Adipocyte (in vitro differentiated cells): ENCODE data around the gene MOB3B.

Source experiments
- DNase-seq: peaks from one replicate; pipeline ENCODE4 v3.0.0-alpha.2; 2015; ENCODE audit warnings: low read depth
- H3K27me3 ChIP-seq: replicated peaks from 2 replicates; pipeline ENCODE4 v1.7.0; 2013; ENCODE audit warnings: mild to moderate bottlenecking, low read length, moderate library complexity; ENCODE audit not compliant: control insufficient read depth, insufficient read depth
- H3K36me3 ChIP-seq: 2 replicates; pipeline ENCODE4 v1.7.0; 2013; ENCODE audit warnings: low read length, mild to moderate bottlenecking, moderate library complexity; ENCODE audit not compliant: control insufficient read depth, insufficient read depth, severe bottlenecking
- H3K4me1 ChIP-seq: 2 replicates; pipeline ENCODE4 v1.7.0; 2013; ENCODE audit warnings: mild to moderate bottlenecking, low read length, moderate library complexity; ENCODE audit not compliant: control insufficient read depth, insufficient read depth
- H3K4me3 ChIP-seq: 2 replicates; pipeline ENCODE4 v1.7.0; 2013; ENCODE audit warnings: mild to moderate bottlenecking, low read length, moderate library complexity
- H3K9ac ChIP-seq: 2 replicates; pipeline ENCODE4 v1.7.0; 2013; ENCODE audit warnings: mild to moderate bottlenecking, low read length, moderate library complexity
- H3K9me3 ChIP-seq: 2 replicates; pipeline ENCODE4 v1.7.0; 2013; ENCODE audit warnings: mild to moderate bottlenecking, low read length, moderate library complexity; ENCODE audit not compliant: control insufficient read depth

MOB3B gene

DNA sequence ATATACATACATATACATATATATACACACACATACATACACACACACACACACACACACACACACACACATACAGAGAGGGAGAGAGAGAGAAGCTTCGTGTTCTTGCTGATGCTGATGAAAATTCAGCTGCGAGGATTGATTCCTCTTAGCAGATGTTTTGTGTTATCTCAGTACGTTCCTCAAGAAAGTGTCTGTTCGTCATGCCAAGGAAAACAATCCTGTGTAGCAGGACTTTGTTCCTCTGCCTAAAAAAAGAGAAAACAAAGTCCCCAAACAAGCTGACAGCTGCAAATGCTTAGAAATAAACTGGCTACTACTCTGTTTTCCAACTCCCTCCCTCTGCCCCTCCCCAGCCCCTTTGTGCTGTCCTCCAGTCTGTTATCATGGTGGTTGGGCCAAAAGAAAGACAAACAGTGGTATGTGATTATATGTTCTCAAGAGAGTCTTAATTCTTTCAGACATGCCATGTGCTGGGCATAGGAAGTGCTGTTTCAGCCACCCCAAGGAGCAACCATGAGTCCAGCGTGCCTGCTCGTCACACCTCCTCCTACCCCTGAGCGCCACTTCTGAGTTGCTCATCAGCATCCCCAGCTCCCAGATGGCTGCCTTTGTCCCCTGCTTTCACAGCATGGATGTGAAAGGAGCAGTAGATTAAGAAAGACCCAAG is 161.2 kb downstream of the MOB3B start:
- peak; percentile 50 for DNase-seq
- Histone ChIP-seq H3K4me3 (no peak overlapping the region), H3K4me1 (peaks cover 22% of the 10 kb centered on the region), H3K36me3 (no peaks in the 10 kb centered on the region), H3K27me3 (peaks cover 37% of the 10 kb centered on the region), H3K9ac (no peak overlapping the region), H3K9me3 (no peaks in the 10 kb centered on the region)

DNA sequence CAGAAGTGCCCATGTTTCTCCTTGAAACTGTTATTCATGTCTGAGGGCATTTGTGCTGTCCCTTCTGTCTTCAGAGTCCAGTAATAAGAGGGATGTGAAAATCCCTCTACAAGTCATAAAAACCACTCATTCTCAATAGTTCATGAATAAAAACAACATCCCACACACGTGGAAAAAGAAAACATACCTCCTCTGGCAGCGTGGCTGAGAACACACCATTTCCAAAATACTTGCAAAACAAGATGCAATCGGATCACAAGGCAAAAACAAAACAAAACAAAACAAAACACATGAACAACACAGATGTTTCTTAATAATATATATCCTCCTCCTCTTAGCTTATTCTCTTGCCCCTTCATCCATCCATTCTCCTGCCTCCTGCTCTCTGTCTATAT is 161.7 kb downstream of the MOB3B start:
- H3K4me1 ChIP-seq = peaks cover 22% of the 10 kb centered on the region
- peaks cover 37% of the 10 kb centered on the region for H3K27me3 ChIP-seq
- no peak for DNase-seq
- H3K9ac ChIP-seq = no peak overlapping the region
- no peak overlapping the region for H3K4me3 ChIP-seq
- H3K9me3 ChIP-seq = no peaks in the 10 kb centered on the region
- no peaks in the 10 kb centered on the region for H3K36me3 ChIP-seq

GRCh38 chr9:27367175-27367798 is 162.3 kb downstream of the MOB3B start:
- H3K36me3 ChIP-seq = no peaks in the 10 kb centered on the region
- no peak overlapping the region for H3K9ac ChIP-seq
- no peaks in the 10 kb centered on the region for H3K9me3 ChIP-seq
- H3K4me1 ChIP-seq = peaks cover 22% of the 10 kb centered on the region
- DNase-seq = no peak
- H3K4me3 ChIP-seq = no peak overlapping the region
- H3K27me3 ChIP-seq = peaks cover 37% of the 10 kb centered on the region

- peaks cover 22% of the 10 kb centered on the region for H3K4me1 ChIP-seq
- H3K36me3 ChIP-seq = no peaks in the 10 kb centered on the region
- no peak overlapping the region for H3K4me3 ChIP-seq
- no peak for DNase-seq
- H3K27me3 ChIP-seq = peaks cover 29% of the 10 kb centered on the region
- H3K9ac ChIP-seq = no peak overlapping the region
- no peaks in the 10 kb centered on the region for H3K9me3 ChIP-seq
Measured at GRCh38 chr9:27365707-27366376, 163.8 kb downstream of the MOB3B start.

DNA sequence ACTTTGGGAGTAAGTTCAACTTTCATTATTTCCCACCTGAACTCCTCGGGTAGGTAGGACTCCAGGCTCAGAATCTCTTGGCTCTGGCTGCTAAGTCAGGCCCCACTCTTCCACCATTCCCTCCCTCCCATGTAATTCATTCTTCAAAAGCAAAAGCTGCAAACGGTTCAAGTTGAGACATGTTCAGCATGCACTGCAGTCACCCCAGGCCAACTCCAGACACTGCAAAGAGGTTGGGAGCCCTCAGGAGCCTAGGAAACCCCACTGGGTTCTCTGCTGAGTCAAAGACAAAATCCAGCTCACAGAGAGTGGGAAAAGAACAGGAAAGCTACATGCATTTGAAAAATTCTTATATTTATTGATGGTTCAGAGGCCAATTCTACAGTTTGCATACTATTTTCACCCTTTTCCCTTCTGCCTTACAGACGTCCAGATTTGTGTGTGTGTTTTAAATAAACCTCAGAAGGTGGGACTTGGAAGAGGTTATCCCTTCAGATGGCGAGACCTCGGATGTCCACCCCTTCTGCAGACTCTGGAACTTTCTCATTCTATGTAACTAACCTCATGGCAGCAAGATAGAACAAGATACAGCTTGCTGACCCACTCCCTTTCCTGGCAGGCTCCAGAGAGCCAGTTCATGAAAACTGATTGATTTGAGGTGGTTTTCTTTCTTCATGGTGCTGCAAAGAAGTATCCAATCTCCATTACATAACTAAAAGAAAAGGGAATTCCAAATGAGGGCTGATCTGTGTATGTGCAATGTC is 167.0 kb downstream of the MOB3B start:
- H3K27me3 ChIP-seq = peaks cover 18% of the 10 kb centered on the region
- H3K4me1 ChIP-seq = peaks cover 7% of the 10 kb centered on the region

GRCh38 chr9:27361492-27361891 is 168.1 kb downstream of the MOB3B start:
- Histone ChIP-seq H3K4me1 (no peaks in the 10 kb centered on the region), H3K4me3 (no peak overlapping the region), H3K9me3 (no peaks in the 10 kb centered on the region), H3K9ac (no peak overlapping the region), H3K36me3 (no peaks in the 10 kb centered on the region), H3K27me3 (peaks cover 11% of the 10 kb centered on the region)
- DNase-seq = no peak

More for the DNA sequence above, 167.0 kb downstream of the MOB3B start:
- no peak for DNase-seq
- Histone ChIP-seq H3K4me3 (no peak overlapping the region), H3K36me3 (no peaks in the 10 kb centered on the region), H3K9ac (no peak overlapping the region), H3K9me3 (no peaks in the 10 kb centered on the region)

DNA sequence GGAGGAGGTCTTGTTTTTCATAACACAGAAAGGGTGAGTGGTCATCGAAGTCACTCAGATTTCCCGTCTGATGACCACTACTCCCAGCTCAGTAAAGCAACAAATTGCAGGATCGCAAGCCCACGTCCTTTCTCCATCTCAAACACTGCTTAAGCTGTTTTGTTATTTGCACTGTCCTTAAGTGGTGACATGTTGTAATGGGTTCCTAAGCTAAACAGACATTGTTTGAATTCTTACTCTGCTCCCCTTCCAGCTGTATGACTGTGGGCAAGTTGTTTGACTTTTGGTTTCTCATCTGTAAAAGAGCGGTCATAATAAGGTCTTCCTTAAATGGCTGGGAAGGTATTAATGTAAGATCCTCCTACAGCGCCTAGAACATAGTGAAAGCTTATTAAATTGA is 169.9 kb downstream of the MOB3B start:
- H3K4me1 ChIP-seq = peaks cover 5% of the 10 kb centered on the region
- H3K9me3 ChIP-seq = no peaks in the 10 kb centered on the region
- H3K36me3 ChIP-seq = no peaks in the 10 kb centered on the region
- H3K4me3 ChIP-seq = no peak overlapping the region
- H3K9ac ChIP-seq = no peak overlapping the region
- H3K27me3 ChIP-seq = peaks cover 3% of the 10 kb centered on the region
- DNase-seq = no peak

GRCh38 chr9:27358007-27358406 is 171.6 kb downstream of the MOB3B start:
- no peak overlapping the region for H3K4me3 ChIP-seq
- no peak overlapping the region for H3K9ac ChIP-seq
- H3K36me3 ChIP-seq = no peaks in the 10 kb centered on the region
- DNase-seq = no peak
- H3K9me3 ChIP-seq = no peaks in the 10 kb centered on the region
- H3K4me1 ChIP-seq = peaks cover 20% of the 10 kb centered on the region
- no peaks in the 10 kb centered on the region for H3K27me3 ChIP-seq

- H3K36me3 ChIP-seq = no peaks in the 10 kb centered on the region
- no peaks in the 10 kb centered on the region for H3K9me3 ChIP-seq
- no peak overlapping the region for H3K4me3 ChIP-seq
- peaks cover 22% of the 10 kb centered on the region for H3K4me1 ChIP-seq
- H3K9ac ChIP-seq = no peak overlapping the region
- H3K27me3 ChIP-seq = no peaks in the 10 kb centered on the region
- no peak for DNase-seq
Measured at GRCh38 chr9:27356446-27356845, 173.2 kb downstream of the MOB3B start.

GRCh38 chr9:27355166-27355565 is 174.4 kb downstream of the MOB3B start:
- peak; percentile 20 for DNase-seq
- no peaks in the 10 kb centered on the region for H3K36me3 ChIP-seq
- no peak overlapping the region for H3K4me3 ChIP-seq
- H3K4me1 ChIP-seq = peaks cover 26% of the 10 kb centered on the region
- H3K9ac ChIP-seq = no peak overlapping the region
- H3K9me3 ChIP-seq = no peaks in the 10 kb centered on the region
- H3K27me3 ChIP-seq = no peaks in the 10 kb centered on the region
